Activated T-helper 17 cell treated with anti-CD3 and anti-CD28 coated beads, Interleukin-2, amount 50 U/mL, for 72 hours (primary cell): Measurements from ENCODE around the gene ACRBP. TPM values are rescaled to one million over a fixed set of nuclear protein-coding genes. Genes with fewer than 3 reads are reported as not detected.

Source experiments
- ATAC-seq: fragments of 150-1000 bp; cut with Tn5 transposase; replicated peaks from 2 replicates; pipeline ENCODE4 v1.10.0; 2021; ENCODE audit warnings: mild to moderate bottlenecking, moderate library complexity
- H3K27ac Mint-ChIP-seq: one replicate; pipeline ENCODE4 v1.8.0; 2022; ENCODE audit warnings: mixed read lengths
- H3K27me3 Mint-ChIP-seq: one replicate; pipeline ENCODE4 v1.8.0; 2022; ENCODE audit warnings: mixed read lengths
- H3K36me3 Mint-ChIP-seq: one replicate; pipeline ENCODE4 v1.8.0; 2022; ENCODE audit warnings: low read depth, mild to moderate bottlenecking, mixed read lengths
- H3K4me1 Mint-ChIP-seq: one replicate; pipeline ENCODE4 v1.8.0; 2022; ENCODE audit warnings: mixed read lengths
- H3K4me3 Mint-ChIP-seq: one replicate; pipeline ENCODE4 v1.8.0; 2022; ENCODE audit warnings: mild to moderate bottlenecking, mixed read lengths
- H3K9me3 Mint-ChIP-seq: one replicate; pipeline ENCODE4 v1.8.0; 2022; ENCODE audit warnings: mixed read lengths
- total RNA-seq, 2 donors: library from RNA; stranded (reverse); gene quantifications; one replicate each; pipeline ENCODE4 v1.2.3, GENCODE V29; 2022

The ACRBP gene
- total RNA-seq, result 1 to 10 TPM in 1 of 2 donors, under 1 TPM in 1; 0.78 to 2.6 TPM

DNA sequence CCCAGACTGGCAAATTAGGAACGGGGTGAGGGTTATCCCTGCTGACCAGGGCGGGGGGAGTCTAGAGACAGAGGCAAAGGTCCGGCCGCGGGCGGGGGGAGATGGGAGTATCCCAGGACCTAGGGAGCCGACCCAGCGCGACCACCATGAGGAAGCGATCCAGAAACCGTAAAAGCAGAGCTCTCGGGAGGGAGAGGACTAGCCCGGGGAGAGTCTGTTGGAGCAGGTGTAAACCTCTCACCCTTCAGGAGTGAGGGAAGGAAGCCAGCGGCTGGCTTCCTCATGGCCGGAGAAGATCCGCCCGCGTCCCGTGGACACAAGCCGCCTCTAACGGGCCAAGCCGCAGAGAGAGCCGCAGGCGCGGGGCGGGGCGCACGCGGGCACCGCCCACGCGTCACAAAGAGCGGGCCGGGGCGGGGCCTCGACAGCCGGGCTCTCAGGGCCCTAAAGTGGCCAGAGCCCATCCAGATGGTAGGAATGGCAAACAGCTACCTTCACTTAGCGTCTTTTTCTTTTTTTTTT is at the start of gene ACRBP:
ACRBP (minus strand) TSS at position 350 of the 522 bp plus-strand sequence; CDS start at position 284, 66 bp downstream.
- Mint-ChIP-seq H3K27ac (peak within 1 kb of the TSS; percentile 13), H3K4me1 (peaks cover 5% of the 10 kb centered on the region), H3K9me3 (peaks cover 6% of the 10 kb centered on the region), H3K4me3 (peak within 1 kb of the TSS; percentile 61), H3K36me3 (peaks cover 43% of the 10 kb centered on the region), H3K27me3 (peaks cover 3% of the 10 kb centered on the region)
- ATAC-seq, result peak; percentile 47

DNA sequence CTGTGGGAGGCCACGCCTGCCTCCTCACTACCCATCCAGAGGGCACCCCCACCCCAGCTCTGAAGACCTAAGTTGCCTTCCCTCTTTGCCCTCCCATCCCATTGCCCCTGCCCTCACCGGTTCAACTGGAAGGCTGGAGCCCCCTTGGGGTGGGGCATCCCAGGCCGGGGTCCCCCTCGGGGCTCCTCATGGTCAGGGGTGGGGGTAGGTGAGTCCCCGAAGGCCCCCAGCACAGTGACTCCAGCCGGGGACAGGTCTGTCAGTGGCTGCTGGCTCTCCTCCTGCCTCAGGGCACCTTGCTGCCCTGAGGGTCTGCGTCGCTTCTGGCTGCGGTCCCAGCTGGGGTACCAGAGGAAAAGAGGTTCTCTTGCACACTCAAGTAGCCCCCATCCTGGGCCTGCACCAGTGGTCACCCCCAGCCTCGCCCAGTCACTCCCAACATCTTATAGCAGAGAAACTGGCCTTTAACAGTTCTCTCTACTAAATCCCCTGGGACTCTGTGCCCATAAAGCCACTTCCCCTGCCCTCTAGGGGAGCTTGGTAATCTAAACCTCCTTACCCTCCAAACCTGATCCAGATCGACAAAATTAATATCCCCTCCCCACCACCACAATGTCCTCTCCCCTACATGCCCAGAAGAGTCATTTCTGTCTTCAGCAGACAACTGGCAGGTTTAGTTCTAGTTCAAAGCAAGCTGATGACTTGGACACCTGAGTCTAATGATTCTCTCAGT is 48.2 kb upstream of the ACRBP start:
- peaks cover 9% of the 10 kb centered on the region for H3K4me1 Mint-ChIP-seq
- ATAC-seq, result no peak
- H3K36me3 Mint-ChIP-seq, result peaks cover 7% of the 10 kb centered on the region
- peaks cover 7% of the 10 kb centered on the region for H3K27me3 Mint-ChIP-seq
- H3K27ac Mint-ChIP-seq, result no peak overlapping the region
- no peaks in the 10 kb centered on the region for H3K9me3 Mint-ChIP-seq
- H3K4me3 Mint-ChIP-seq, result no peak overlapping the region

DNA sequence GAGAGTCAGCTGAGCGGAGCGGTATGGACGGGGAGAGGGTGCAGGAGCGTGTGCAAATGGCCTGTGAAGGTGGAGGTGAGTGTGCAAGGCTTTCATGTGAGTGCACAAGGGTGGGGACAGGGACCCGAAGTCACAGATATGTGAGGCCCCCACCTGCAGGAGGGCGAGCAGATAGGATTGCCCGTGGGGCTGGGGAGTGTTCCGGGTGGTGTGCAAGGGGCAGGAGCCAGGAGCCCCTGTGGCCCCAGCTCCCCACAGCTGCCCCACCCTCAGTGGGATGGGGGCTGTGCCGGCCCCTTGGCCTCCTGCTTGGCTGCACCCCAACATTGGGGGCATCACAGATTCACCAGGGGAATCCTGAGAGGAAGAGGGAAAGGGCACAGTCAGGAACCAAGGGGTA is 47.5 kb upstream of the ACRBP start:
- no peak for ATAC-seq
- Mint-ChIP-seq H3K9me3 (no peaks in the 10 kb centered on the region), H3K27ac (peak overlapping the region; percentile 52), H3K27me3 (peaks cover 6% of the 10 kb centered on the region), H3K4me1 (peaks cover 7% of the 10 kb centered on the region), H3K4me3 (no peak overlapping the region), H3K36me3 (peaks cover 9% of the 10 kb centered on the region)

DNA sequence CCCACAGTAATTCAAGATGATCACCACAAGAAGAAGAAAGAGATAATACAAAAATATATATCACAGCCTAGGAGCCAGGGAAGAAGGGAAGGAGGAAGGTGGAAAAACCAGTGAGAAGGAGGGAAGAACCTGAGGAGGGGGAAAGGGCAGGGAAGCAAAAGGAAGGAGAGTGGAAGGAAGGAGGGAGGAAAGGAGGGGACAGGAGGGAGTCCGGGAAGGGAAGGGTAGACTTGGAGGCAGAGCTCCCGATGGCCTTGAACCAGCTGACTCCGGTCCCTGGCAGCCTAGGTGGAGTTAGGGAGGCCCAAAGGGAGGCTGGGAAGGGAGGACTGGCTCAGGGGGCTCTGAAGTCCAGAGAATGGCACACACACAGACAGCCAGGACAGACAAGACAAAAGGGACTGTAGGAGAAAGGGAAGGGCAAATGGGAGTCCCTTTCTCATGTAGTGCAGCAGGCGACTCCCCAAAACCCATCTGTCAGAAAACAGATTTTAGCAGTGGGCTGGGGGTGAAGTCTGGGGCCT is 46.7 kb upstream of the ACRBP start:
- H3K4me1 Mint-ChIP-seq, result no peaks in the 10 kb centered on the region
- H3K36me3 Mint-ChIP-seq, result peaks cover 10% of the 10 kb centered on the region
- H3K9me3 Mint-ChIP-seq, result no peaks in the 10 kb centered on the region
- ATAC-seq, result no peak
- no peak overlapping the region for H3K4me3 Mint-ChIP-seq
- H3K27me3 Mint-ChIP-seq, result no peaks in the 10 kb centered on the region
- peak overlapping the region; percentile 52 for H3K27ac Mint-ChIP-seq

DNA sequence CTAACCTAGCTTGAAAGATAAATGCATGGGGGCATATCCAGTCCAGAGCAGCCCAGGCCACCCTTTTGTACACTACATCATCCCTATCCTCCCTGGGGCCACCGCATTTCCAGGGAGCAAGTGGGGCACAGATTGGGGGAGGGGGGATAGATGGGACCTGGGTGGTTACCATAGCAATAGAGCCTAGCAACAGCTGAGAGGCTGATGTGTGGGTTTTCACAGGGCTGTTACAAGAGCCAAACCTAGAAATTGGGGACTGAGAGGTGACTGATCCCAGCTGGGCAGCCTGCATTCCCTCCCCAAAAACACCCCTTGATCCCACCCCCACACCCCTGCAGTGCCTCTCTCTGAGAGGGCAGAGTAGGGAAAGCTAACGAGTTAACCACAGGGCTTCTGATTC is 45.7 kb upstream of the ACRBP start:
- no peaks in the 10 kb centered on the region for H3K27me3 Mint-ChIP-seq
- H3K9me3 Mint-ChIP-seq, result no peaks in the 10 kb centered on the region
- H3K27ac Mint-ChIP-seq, result peak overlapping the region; percentile 49
- H3K4me3 Mint-ChIP-seq, result no peak overlapping the region
- peaks cover 20% of the 10 kb centered on the region for H3K36me3 Mint-ChIP-seq
- ATAC-seq, result no peak
- H3K4me1 Mint-ChIP-seq, result peaks cover 4% of the 10 kb centered on the region

DNA sequence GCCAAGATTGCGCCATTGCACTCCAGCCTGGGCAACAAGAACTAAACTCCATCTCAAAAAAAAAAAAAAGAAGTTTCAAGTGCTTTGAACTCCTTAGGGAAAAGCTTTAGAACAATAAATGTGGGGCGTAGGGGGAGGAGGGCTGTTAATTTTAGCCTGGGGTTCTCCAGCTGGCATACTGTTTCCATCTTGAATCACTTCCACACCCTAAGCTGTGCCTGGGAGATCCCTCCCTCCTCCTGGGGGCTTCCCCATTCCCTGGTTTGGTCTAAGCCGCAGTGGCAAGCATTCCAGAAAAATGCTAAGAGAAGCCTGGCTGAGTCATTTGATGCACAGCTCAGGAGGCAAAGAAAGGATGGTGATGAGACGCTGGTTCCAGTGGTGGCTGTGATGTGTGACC is 44.2 kb upstream of the ACRBP start:
- Mint-ChIP-seq H3K9me3 (no peaks in the 10 kb centered on the region), H3K27ac (no peak overlapping the region), H3K4me3 (peak overlapping the region; percentile 23), H3K36me3 (peaks cover 34% of the 10 kb centered on the region), H3K27me3 (no peaks in the 10 kb centered on the region), H3K4me1 (peaks cover 18% of the 10 kb centered on the region)
- no peak for ATAC-seq

DNA sequence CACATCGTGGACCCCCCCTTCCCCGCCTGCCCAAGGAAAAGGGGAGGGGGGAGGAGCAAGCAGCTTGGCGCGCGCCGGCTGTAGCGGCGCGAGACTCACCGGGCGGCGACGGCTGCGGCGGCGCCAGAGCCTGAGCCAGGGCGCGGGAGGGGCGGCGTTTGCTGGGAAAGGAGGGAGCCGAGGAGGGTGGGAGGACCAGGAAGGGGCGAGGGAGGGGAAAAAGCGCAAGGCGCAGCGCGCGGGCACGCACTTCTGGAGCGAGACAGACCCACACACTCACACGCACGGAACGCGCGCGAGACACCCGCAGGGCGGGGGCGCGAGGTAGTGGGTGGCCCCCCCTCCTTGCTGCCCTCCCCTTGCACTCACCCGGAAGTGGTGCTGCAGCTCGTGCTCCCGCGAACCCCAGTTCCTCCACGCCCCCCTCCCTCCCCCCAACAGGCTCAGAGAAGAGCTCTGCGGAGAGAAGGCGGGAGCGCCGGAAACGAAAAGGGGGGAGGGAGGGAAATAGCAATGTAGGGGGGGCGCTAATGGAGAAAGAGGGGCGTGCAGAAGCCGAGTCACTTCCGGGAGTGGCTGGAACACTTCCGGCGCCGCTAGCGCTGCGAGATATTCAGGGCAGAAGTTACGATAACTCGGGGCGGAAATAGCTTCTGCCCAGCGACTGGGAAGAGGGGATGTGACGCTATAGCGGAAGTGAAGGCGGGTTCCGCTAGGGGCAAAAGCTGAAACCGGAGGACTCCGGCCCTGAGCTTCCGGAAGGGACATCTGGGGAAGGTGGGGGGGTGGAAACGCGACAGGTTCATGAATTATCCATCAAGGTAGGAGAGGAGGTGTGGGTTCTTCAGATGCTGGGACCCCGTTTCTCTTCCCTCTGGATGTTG is 42.0 kb upstream of the ACRBP start, which contains the start of gene ZNF384:
ZNF384 (minus strand) TSS at position 377 of the 884 bp plus-strand sequence. CDS start 9,855 bp downstream, outside the sequence.
- Mint-ChIP-seq H3K36me3 (peaks cover 57% of the 10 kb centered on the region), H3K27ac (peak within 1 kb of the TSS; percentile 90), H3K9me3 (no peaks in the 10 kb centered on the region), H3K27me3 (no peaks in the 10 kb centered on the region), H3K4me1 (peaks cover 34% of the 10 kb centered on the region), H3K4me3 (peak within 1 kb of the TSS; percentile 95)
- ATAC-seq, result peak; percentile 92

DNA sequence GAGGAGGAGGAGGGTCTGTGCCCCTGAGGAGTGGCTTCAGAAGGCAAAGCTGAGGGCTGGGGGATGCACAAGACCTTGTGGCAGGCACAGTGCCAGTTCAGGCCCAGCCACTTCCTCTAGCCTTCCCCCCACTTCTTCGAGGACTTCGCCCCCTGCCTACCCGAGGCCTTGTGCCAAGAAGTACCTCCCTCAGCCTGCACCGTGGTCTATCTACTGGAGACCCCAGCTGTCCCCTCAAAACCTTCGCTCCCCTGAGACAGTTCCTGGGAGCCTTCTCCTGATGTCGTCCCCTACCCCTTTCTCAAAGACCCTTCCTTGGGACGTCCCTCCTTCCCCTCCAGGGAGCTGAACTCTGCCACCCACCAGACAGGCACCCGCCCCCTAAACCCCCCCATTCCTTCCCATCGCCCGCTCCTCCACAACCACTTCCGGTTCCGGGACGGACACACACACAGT is 41.3 kb upstream of the ACRBP start:
- Mint-ChIP-seq H3K4me3 (peak overlapping the region; percentile 95), H3K27ac (peak overlapping the region; percentile 90), H3K9me3 (no peaks in the 10 kb centered on the region), H3K4me1 (peaks cover 34% of the 10 kb centered on the region), H3K27me3 (no peaks in the 10 kb centered on the region), H3K36me3 (peaks cover 63% of the 10 kb centered on the region)
- ATAC-seq, result no peak

DNA sequence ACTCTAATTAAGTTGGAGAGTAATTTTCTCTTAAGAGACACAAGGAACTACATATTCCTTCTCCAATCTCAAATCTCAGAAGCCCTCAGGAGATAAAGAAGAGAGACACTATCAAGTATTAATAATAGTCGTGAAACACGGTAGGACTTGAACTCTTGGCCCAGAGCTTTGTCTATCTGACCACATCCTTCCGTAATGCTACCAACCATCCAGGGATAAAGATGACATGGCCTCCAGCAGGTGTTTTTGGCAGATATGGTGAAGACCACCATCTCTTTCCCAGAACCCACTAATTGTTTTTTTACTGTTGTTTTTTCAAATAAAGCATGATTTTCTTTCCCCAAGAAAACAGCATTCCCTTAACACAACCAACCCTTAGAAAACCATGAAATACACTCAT is 38.6 kb upstream of the ACRBP start:
- Mint-ChIP-seq H3K9me3 (no peaks in the 10 kb centered on the region), H3K27me3 (no peaks in the 10 kb centered on the region), H3K27ac (peak overlapping the region; percentile 90), H3K4me1 (peaks cover 43% of the 10 kb centered on the region), H3K4me3 (peak overlapping the region; percentile 95), H3K36me3 (peaks cover 90% of the 10 kb centered on the region)
- ATAC-seq, result no peak

DNA sequence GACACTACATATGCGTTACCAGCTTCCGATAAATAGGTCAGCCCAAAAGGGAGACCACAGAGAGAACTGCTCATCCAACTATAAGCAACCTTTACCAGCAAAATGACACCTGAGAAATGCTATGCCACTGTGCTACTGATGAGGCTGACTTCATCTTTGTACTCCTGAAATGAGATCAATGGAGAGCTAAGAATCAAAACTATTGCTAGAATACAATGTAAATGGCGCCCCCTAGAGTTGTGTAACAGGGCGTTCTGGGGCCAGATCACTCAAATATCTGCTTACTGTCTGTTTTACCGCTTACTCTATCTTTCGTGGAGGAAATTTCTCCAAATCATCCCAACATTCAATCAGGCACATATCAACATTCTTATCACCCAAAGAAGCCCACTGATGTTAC is 37.4 kb upstream of the ACRBP start:
- ATAC-seq, result peak; percentile 42
- H3K4me3 Mint-ChIP-seq, result peak overlapping the region; percentile 95
- H3K27ac Mint-ChIP-seq, result peak overlapping the region; percentile 90
- no peaks in the 10 kb centered on the region for H3K9me3 Mint-ChIP-seq
- H3K36me3 Mint-ChIP-seq, result peaks cover 99% of the 10 kb centered on the region
- peaks cover 43% of the 10 kb centered on the region for H3K4me1 Mint-ChIP-seq
- no peaks in the 10 kb centered on the region for H3K27me3 Mint-ChIP-seq

DNA sequence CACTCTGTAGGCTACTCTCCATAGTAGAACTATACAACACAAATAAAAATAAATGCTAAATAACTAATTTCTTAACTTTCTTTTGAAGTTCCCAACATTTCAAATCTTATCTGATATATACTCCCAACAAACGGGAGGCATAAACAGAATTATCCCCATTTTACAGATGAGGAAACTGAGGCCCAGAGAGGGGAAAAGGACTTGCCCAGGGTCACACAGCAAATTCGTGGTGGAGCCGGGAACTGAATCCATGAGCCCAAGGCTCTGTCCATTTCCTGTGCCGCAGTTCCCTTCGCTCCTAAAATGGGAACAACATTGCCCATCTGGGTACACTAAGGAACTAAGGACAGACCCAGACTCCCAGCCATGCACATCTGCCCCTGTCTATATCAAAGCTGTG is 29.7 kb upstream of the ACRBP start:
- no peak for ATAC-seq
- H3K4me3 Mint-ChIP-seq, result no peak overlapping the region
- no peaks in the 10 kb centered on the region for H3K27me3 Mint-ChIP-seq
- H3K4me1 Mint-ChIP-seq, result no peaks in the 10 kb centered on the region
- no peaks in the 10 kb centered on the region for H3K9me3 Mint-ChIP-seq
- H3K36me3 Mint-ChIP-seq, result peaks cover 100% of the 10 kb centered on the region
- no peak overlapping the region for H3K27ac Mint-ChIP-seq

DNA sequence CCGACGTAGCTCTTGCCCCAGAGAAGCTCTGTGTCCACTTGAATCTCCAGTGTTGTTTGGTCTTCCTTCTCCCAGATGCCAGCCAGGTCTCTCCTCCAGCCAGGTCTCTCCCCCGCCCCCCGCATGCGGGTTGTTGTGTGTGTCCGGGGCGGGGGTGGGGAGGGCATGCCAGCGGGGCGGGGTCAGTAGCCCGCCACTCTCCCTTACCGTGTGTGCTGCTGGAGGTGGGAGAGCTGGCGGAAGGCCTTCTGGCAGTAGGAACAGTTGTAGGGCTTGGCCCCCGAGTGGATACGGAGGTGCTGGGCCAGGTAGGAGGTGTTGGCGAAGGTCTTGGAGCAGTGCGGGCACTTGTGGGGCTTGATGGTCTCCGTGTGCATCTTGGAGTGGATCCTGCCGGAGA is 24.9 kb upstream of the ACRBP start:
- no peak for ATAC-seq
- Mint-ChIP-seq H3K36me3 (peaks cover 100% of the 10 kb centered on the region), H3K9me3 (no peaks in the 10 kb centered on the region), H3K27me3 (no peaks in the 10 kb centered on the region), H3K4me1 (no peaks in the 10 kb centered on the region), H3K27ac (peak overlapping the region; percentile 38), H3K4me3 (no peak overlapping the region)

DNA sequence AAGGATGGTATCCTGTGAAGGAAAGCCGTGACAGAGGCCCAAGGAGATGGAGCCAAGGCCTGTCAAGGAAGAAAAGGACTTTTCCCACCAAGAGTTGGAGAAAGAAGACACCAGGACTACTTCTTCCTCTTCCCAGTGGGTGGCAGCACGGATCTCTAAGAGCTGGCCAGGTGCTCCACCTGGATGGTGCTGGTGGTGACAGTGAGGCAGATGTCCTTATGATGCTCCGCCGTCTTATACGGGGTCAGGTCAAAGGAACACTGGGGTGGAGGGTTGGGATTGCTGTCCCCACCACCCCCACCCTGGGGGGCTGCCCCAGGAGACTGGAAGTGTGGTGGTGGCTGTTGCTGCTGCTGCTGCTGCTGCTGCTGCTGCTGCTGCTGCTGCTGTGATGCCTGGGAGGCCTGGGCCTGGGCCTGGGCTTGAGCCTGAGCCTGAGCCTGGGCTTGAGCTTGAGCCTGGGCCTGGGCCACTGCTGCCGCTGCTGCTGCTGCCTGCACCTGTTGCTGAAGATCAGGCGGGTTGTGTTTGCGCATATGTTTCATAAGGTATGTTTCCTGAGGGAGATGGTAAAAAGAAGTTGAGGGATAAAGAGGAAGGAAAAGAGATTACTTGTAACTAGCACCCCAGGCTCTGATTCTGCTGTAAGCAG is 20.5 kb upstream of the ACRBP start:
- Mint-ChIP-seq H3K27ac (no peak overlapping the region), H3K4me3 (no peak overlapping the region), H3K36me3 (peaks cover 76% of the 10 kb centered on the region), H3K9me3 (no peaks in the 10 kb centered on the region), H3K4me1 (no peaks in the 10 kb centered on the region), H3K27me3 (no peaks in the 10 kb centered on the region)
- ATAC-seq, result no peak

DNA sequence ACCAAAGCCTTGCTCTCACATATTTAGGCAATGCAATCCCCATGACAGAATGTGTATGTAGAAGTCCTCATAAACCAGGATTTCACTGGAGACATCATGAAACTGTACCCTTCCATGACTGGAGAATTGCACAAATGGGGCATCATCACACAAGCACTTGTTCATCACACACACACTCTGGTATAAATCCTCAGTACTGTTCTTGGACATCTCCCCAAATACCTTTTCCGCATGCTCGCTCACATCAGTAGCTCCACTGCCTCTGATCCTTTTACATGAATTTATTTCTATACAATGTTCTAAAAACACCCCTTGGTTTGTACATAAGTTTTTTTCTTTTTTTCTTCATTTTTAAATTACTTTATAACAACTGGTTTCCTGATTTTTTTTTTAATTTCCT is 19.0 kb upstream of the ACRBP start:
- no peak for ATAC-seq
- Mint-ChIP-seq H3K4me3 (no peak overlapping the region), H3K4me1 (peaks cover 8% of the 10 kb centered on the region), H3K27ac (no peak overlapping the region), H3K27me3 (no peaks in the 10 kb centered on the region), H3K36me3 (peaks cover 62% of the 10 kb centered on the region), H3K9me3 (no peaks in the 10 kb centered on the region)
